GM20000 (cell line): ENCODE measurements around the gene COL6A2.
"Not testable (repeated sequence)": the region's sequence is repeated elsewhere in the genome, so short reads cannot be mapped to it uniquely, and the experiment has no call there.

ENCODE experiments used
- DNase-seq: peaks from one replicate; pipeline ENCODE4 v3.0.0; 2012; ENCODE audit warnings: low spot score
- CTCF ChIP-seq: IDR thresholded peaks from 2 replicates; pipeline ENCODE4 v1.5.1; 2012; ENCODE audit warnings: mild to moderate bottlenecking, control low read depth; ENCODE audit errors: extremely low read depth, missing control alignments

Gene COL6A2

GRCh38 chr21:46099476-46099875 lies 1.6 kb downstream of the COL6A2 start:
- DNase-seq: no peak
- TF ChIP-seq CTCF: no peak

GRCh38 chr21:46100020-46100419 lies 2.1 kb downstream of the COL6A2 start:
- TF ChIP-seq CTCF: no peak

GRCh38 chr21:46100426-46100825 lies 2.5 kb downstream of the COL6A2 start:
- no peak for DNase-seq
- no peak for TF ChIP-seq CTCF

More at GRCh38 chr21:46100020-46100419, 2.1 kb downstream of the COL6A2 start:
- DNase-seq: no peak

DNA sequence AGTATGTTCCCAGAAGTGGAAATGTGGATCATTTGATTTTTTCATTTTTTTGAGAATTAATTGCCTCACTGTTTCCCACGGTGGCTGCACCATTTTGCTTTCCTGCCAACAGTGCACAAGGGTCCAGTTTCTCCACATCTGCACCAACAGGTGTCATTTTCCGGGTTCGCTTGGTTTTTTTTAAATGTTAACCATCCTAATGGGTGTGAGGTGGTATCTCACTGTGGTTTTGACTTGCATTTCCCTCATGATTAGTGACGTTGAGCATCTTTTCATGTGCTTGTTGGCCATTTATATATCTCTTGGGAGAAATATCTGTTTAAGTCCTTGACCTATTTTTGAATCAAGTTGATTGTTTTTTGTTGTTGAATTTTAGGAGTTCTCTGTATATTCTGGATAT lies 3.0 kb downstream of the COL6A2 start:
- DNase-seq: no peak
- TF ChIP-seq CTCF: no peak

- DNase-seq: no peak
- TF ChIP-seq CTCF: no peak
Observed at GRCh38 chr21:46104104-46104503, 6.2 kb downstream of the COL6A2 start.

DNA sequence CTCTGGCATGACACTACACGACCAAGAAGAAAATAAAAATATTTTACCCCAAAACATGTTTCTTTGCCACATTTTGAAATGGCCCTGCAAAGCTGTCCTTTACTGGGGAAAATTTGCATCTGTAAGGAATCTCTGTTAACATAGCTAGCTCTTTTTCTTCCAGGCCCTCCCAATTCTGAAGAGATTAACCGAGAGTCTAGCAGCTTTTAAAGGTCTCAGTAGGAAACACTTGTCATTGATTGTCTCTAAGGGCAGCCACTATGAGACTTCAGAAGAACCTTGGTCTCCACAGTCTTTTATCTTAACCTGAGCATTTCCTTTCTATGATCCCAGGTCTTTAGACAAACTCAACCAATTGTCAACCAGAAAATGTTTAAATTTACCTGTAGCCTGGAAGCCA lies 9.5 kb downstream of the COL6A2 start:
- not testable (repeated sequence) for DNase-seq

DNA sequence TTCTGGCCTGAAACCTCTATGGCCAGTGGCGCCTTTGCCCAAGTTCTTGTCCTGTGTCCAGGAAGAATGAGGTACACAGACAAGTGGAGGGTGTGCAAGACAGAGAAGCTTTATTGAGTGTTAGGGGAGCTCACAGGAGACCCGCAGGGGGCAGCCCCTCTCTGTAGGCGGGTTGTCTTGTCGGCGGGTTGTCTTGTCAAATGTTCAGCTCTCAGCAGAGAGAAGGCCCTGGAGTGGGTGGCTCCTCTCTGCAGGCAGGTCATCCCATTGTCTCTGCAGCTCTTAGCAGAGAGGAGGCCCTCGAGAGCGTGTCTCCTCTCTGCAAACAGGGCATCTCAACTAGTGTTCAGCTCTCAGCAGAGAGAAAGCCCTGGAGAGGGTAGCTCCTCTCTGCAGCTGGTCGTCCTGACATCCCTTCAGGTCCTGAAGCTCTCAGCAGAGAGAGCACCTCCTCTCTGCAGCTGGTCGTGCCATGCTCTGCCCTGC lies 11.0 kb downstream of the COL6A2 start:
- DNase-seq: no peak
- TF ChIP-seq CTCF: no peak
